B cell (primary cell): Measurements from ENCODE around the gene GFPT1. TPM values are rescaled to one million over a fixed set of nuclear protein-coding genes. Genes with fewer than 3 reads are reported as not detected.

ENCODE experiments used
- ATAC-seq: fragments of 200-7000 bp; cut with Tn5 transposase; one replicate; pipeline ENCODE4 v1.10.0; 2021; ENCODE audit warnings: low read depth, mild to moderate bottlenecking, moderate number of reproducible peaks, moderate library complexity
- CTCF ChIA-PET: fragments of 350-600 bp; sonication (Branson Sonifier 250); formaldehyde crosslinking; loops from one replicate; lab custom pipeline; 2021; ENCODE audit warnings: antibody characterized with exemption, inconsistent platforms; lab: Charles Lee
- POLR2A ChIA-PET: fragments of 350-600 bp; sonication (Branson Sonifier 250); formaldehyde crosslinking; loops from one replicate; lab custom pipeline; 2021; ENCODE audit warnings: antibody characterized with exemption; lab: Charles Lee
- DNase-seq: peaks from one replicate; pipeline ENCODE4 v3.0.0; 2013
- H2AFZ ChIP-seq: 2 replicates; pipeline ENCODE4 v1.6.1; 2012; ENCODE audit warnings: mild to moderate bottlenecking, low read depth, low read length; ENCODE audit not compliant: insufficient read depth, poor library complexity, severe bottlenecking
- H3K27ac ChIP-seq, 2 donors: 1 replicate in 1 of 2; 2 replicates in 1 of 2; pipeline ENCODE4 v1.5.1; 2012 to 2013; ENCODE audit warnings: low read length in 2 of 2, mild to moderate bottlenecking in 2 of 2, moderate library complexity in 1 of 2
- H3K27me3 ChIP-seq, 4 experiments: fragments of 200-600 bp in 1 of 4; sonication (generic) in 1 of 4; replicated peaks in 1 of 4; 1 replicate in 2 of 4; 2 replicates in 2 of 4; pipeline versions ENCODE4 v1.6.1 to v1.7.0; 2013 to 2016; ENCODE audit warnings: low read length in 3 of 4, mild to moderate bottlenecking in 2 of 4, mixed read lengths in 1 of 4, moderate library complexity in 1 of 4; ENCODE audit not compliant: insufficient read depth in 4 of 4, control insufficient read depth in 3 of 4; ENCODE audit errors: control extremely low read depth in 1 of 4
- H3K36me3 ChIP-seq, 2 experiments: replicated peaks in 1 of 2; 1 replicate in 1 of 2; 2 replicates in 1 of 2; pipeline versions ENCODE4 v1.6.1 to v1.7.1; 2013; ENCODE audit warnings: low read length in 1 of 2; ENCODE audit not compliant: insufficient read depth in 2 of 2, control insufficient read depth in 1 of 2; ENCODE audit errors: control extremely low read depth in 1 of 2, extremely low read depth in 1 of 2
- H3K4me1 ChIP-seq, 2 donors: fragments of 200-600 bp in 1 of 2; sonication (generic) in 1 of 2; 1 replicate in 1 of 2; 2 replicates in 1 of 2; pipeline versions ENCODE4 v1.5.1 to v1.6.1; 2013 to 2017; ENCODE audit warnings: low read length in 2 of 2; ENCODE audit not compliant: control insufficient read depth in 2 of 2, insufficient read depth in 2 of 2
- H3K4me2 ChIP-seq: replicated peaks from 2 replicates; pipeline ENCODE3; 2012; ENCODE audit warnings: mild to moderate bottlenecking, low read depth, low read length; ENCODE audit not compliant: poor library complexity, severe bottlenecking
- H3K4me3 ChIP-seq, 5 experiments: fragments of 200-600 bp in 1 of 5; sonication (generic) in 1 of 5; 1 replicate in 3 of 5; 2 replicates in 2 of 5; pipeline versions ENCODE4 v1.5.1 to v1.7.0; 2011 to 2016; ENCODE audit warnings: low read length in 4 of 5, mild to moderate bottlenecking in 4 of 5, low read depth in 2 of 5, control low read depth in 1 of 5, moderate library complexity in 1 of 5; ENCODE audit not compliant: insufficient read depth in 1 of 5; ENCODE audit errors: control extremely low read depth in 1 of 5, extremely low read depth in 1 of 5
- H3K79me2 ChIP-seq: fragments of 200-600 bp; sonication (generic); one replicate; pipeline ENCODE4 v1.6.0; 2016; ENCODE audit warnings: low read length; ENCODE audit not compliant: control insufficient read depth, insufficient read depth
- H3K9ac ChIP-seq: fragments of 200-600 bp; sonication (generic); 2 replicates; pipeline ENCODE4 v1.6.1; 2017; ENCODE audit warnings: mild to moderate bottlenecking, low read length, moderate library complexity
- H3K9me3 ChIP-seq, 3 donors: one replicate each; pipeline versions ENCODE4 v1.6.1 to v1.7.1; 2013; ENCODE audit warnings: low read length in 2 of 3; ENCODE audit not compliant: control insufficient read depth in 2 of 3, insufficient read depth in 1 of 3; ENCODE audit errors: control extremely low read depth in 1 of 3
- H4K20me1 ChIP-seq: 2 replicates; pipeline ENCODE4 v1.6.0; 2012; ENCODE audit warnings: mild to moderate bottlenecking, low read length; ENCODE audit not compliant: insufficient read depth, control insufficient read depth, poor library complexity, severe bottlenecking
- H3K27ac Mint-ChIP-seq: one replicate; pipeline ENCODE4 v1.8.0; 2021; ENCODE audit warnings: mixed read lengths
- H3K27me3 Mint-ChIP-seq: one replicate; pipeline ENCODE4 v1.8.0; 2021; ENCODE audit warnings: mixed read lengths
- H3K4me1 Mint-ChIP-seq: one replicate; pipeline ENCODE4 v1.8.0; 2021; ENCODE audit warnings: mixed read lengths
- H3K4me3 Mint-ChIP-seq: one replicate; pipeline ENCODE4 v1.8.0; 2021; ENCODE audit warnings: mixed read lengths
- H3K9me3 Mint-ChIP-seq: one replicate; pipeline ENCODE4 v1.8.0; 2022; ENCODE audit warnings: mixed read lengths; ENCODE audit not compliant: insufficient read depth
- CTCF ChIP-seq: fragments of 200-600 bp; IDR thresholded peaks from one replicate; pipeline ENCODE4 v1.8.0; 2022; ENCODE audit warnings: antibody characterized with exemption, mild to moderate bottlenecking
- EZH2 ChIP-seq: IDR thresholded peaks from 2 replicates; pipeline ENCODE4 v1.6.1; 2012; ENCODE audit warnings: borderline replicate concordance, low read depth, mild to moderate bottlenecking, moderate library complexity, low read length; ENCODE audit not compliant: insufficient read depth, poor library complexity, severe bottlenecking
- WGBS: methylation state at CpG from one replicate; pipeline ENCODE4 v1.1.5; 2013; ENCODE audit warnings: missing lambda C conversion rate; ENCODE audit not compliant: insufficient coverage; 5-methylcytosine and 5-hydroxymethylcytosine counted together
- intact Hi-C: fragments of 100-400 bp; cut with micrococcal nuclease; formaldehyde crosslinking; loops from one replicate; pipeline ENCODE4 v1.10.0; 2022
- polyA plus RNA-seq: library from polyadenylated mRNA; depleted of rRNA; stranded (reverse); fragments of >200 nt; gene quantifications from 2 replicates; pipeline ENCODE4 v1.2.3, GENCODE V29; 2012
- total RNA-seq, 2 donors: library from RNA; stranded (reverse); fragments of 120-200 nt in 1 of 2; gene quantifications; 1 replicate in 1 of 2; 2 replicates in 1 of 2; pipeline versions ENCODE4 v1.2.3 to v1.2.4, GENCODE V29; 2013 to 2022

GFPT1 gene
- total and polyA plus RNA-seq, 2 donors (not counting 1 experiment from before 2014, with no cell fraction given) = 2.8 to 18.1 TPM

GRCh38 chr2:69322631-69323030 lies 64.4 kb downstream of the GFPT1 start:
- H3K27ac Mint-ChIP-seq = no peak overlapping the region
- POLR2A ChIA-PET = no interaction called here

DNA sequence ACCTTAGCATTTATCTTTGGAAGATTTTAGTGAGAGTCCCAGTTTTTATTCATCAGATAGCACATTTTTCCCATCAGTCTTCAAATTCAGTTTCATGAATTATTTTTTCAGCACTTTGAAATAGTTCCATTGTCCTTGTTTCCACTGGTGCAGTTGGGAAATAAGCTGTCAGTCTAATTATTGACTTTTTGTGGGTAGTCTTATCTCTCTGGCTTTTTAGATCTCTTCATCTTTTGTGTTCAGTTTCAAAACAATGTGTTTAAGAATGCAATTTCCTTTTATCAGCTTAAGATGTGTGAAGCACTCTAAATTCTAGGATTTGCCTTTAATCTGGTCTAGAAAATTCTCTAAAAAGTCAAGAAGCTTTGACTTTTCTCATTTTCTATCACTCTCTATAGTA lies 70.5 kb downstream of the GFPT1 start:
- no peak overlapping the region for H3K4me2 ChIP-seq
- H3K4me1 Mint-ChIP-seq = no peaks in the 10 kb centered on the region
- TF ChIP-seq CTCF (no peak), EZH2 (no peak)
- ChIA-PET POLR2A (no interaction called here), CTCF (no interaction called here)
- no peaks in the 10 kb centered on the region for H3K27me3 ChIP-seq
- H3K79me2 ChIP-seq = no peaks in the 10 kb centered on the region
- intact Hi-C loops = no loop called here
- peaks cover 0 to 7% (median 2%) of the 10 kb centered on the region in 3 donors for H3K9me3 ChIP-seq
- H3K27ac Mint-ChIP-seq = no peak overlapping the region
- H3K36me3 ChIP-seq = no peaks in the 10 kb centered on the region
- ATAC-seq (no peak), DNase-seq (no peak)
- no peak overlapping the region for H3K4me3 Mint-ChIP-seq
- H4K20me1 ChIP-seq = no peaks in the 10 kb centered on the region
- H3K27me3 Mint-ChIP-seq = no peaks in the 10 kb centered on the region
- H2AFZ ChIP-seq = no peak overlapping the region
- H3K27ac ChIP-seq = no peak overlapping the region
- H3K9ac ChIP-seq = no peak overlapping the region
- H3K9me3 Mint-ChIP-seq = peaks cover 7% of the 10 kb centered on the region
- no peaks in the 10 kb centered on the region for H3K4me1 ChIP-seq
- H3K4me3 ChIP-seq = no peak overlapping the region

More at GRCh38 chr2:69322631-69323030, 64.4 kb downstream of the GFPT1 start:
- no peaks in the 10 kb centered on the region for H3K9me3 ChIP-seq
- no peak overlapping the region for H3K9ac ChIP-seq
- Mint-ChIP-seq H3K9me3 (no peaks in the 10 kb centered on the region), H3K27me3 (no peaks in the 10 kb centered on the region), H3K4me3 (no peak overlapping the region), H3K4me1 (no peaks in the 10 kb centered on the region)
- no peaks in the 10 kb centered on the region for H3K4me1 ChIP-seq
- no peak overlapping the region for H3K27ac ChIP-seq
- H3K4me2 ChIP-seq = no peak overlapping the region
- DNase-seq (no peak), ATAC-seq (no peak)
- no peaks in the 10 kb centered on the region for H4K20me1 ChIP-seq
- no peaks in the 10 kb centered on the region for H3K27me3 ChIP-seq
- no peak for TF ChIP-seq EZH2
- no peak for TF ChIP-seq CTCF
- H3K79me2 ChIP-seq = no peaks in the 10 kb centered on the region
- H2AFZ ChIP-seq = no peak overlapping the region
- WGBS = 100% methylated on average over 1 of the region's 1 CpG
- CTCF ChIA-PET = no interaction called here
- H3K4me3 ChIP-seq = no peak overlapping the region
- intact Hi-C loops = no loop called here
- peaks cover 0 to 6% of the 10 kb centered on the region in 2 experiments for H3K36me3 ChIP-seq
